UCSD-AML1 (cell line): ENCODE measurements around the gene TMIE.
"Not testable (repeated sequence)": the region's sequence is repeated elsewhere in the genome, so short reads cannot be mapped to it uniquely, and the experiment has no call there.

Experiments used
- DNase-seq: peaks from one replicate; lab custom pipeline; 2025; ENCODE audit not compliant: unreplicated experiment; lab: John Stamatoyannopoulos, UW

TMIE gene

DNA sequence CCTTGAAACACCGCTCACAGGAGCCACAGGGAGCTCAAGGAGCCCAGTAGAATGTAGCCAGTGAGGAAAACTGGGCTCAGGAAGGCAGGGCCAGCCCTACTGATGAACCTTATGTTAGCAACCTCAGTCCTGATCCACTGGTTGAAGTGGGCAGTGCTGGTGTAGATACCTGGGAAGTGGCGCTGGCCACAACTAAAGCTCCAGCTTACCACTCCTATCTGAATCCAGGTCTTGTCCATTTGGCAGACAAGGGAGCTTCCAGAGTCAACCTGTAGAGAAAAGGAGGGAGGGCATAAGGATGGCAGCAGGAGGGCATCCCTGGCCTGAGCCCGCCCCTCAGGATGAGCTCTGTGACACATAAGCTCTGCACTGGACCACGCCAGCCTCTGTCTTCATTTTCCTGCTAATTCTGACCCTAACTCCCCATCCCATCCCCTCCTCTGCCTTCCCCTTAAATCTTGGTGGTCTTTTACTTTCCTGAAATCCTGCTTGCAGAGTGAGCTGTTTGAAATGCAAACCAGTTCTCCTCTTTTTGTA is 18.6 kb downstream of the TMIE start:
- no peak for DNase-seq

DNA sequence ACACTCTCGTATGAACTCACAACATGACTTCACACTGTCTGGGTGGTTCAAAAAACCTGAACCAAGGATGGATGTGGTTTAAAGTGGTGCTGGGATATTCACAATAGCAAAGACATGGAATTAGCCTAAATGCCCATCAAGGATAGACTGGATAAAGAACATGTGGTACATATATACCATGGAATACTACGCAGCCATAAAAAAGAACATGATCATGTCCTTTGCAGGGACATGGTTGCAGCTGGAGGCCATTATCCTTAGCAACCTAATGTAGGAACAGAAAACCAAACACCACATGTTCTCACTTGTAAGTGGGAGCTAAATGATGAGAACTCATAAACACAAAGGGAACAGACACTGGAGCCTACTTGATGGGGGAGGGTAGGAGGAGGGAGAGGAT is 19.8 kb downstream of the TMIE start:
- DNase-seq = no peak

DNA sequence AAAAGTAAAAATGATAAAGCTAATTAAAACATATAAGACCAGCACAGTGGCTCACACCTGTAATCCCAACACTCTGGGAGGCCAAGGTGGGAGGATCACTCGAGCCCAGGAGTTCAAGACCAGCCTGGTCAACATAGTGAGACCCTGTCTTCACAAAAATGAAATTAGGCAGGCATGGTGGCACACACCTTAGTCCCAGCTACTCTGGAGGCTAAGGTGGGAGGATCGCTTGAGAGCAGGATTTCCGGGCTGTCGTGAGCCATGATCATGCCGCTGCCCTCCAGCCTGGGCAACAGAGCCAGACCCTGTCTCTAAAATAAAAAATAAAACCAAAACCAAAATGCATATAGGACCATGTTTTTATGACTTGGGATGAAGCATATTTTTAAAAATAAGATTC is 21.3 kb downstream of the TMIE start:
- DNase-seq = no peak

DNA sequence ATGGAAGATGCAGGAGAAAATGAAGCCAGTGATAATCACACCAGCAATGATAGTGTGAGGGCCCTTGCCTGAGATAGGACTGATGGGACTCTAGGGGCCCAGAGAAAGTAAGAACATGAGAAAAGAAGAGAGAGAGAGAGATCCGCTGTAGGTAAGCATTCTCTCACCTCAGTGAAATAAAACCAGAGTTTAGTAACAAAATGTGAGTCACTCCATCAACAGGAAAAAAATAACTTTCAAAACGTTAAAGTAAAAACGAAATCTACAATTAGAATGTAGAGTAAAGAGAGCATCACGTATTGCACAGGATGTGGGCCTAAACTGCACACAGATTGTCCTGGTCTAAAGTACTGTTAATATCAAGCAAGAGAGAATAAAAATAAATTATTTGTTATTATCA is 23.2 kb downstream of the TMIE start:
- no peak for DNase-seq

DNA sequence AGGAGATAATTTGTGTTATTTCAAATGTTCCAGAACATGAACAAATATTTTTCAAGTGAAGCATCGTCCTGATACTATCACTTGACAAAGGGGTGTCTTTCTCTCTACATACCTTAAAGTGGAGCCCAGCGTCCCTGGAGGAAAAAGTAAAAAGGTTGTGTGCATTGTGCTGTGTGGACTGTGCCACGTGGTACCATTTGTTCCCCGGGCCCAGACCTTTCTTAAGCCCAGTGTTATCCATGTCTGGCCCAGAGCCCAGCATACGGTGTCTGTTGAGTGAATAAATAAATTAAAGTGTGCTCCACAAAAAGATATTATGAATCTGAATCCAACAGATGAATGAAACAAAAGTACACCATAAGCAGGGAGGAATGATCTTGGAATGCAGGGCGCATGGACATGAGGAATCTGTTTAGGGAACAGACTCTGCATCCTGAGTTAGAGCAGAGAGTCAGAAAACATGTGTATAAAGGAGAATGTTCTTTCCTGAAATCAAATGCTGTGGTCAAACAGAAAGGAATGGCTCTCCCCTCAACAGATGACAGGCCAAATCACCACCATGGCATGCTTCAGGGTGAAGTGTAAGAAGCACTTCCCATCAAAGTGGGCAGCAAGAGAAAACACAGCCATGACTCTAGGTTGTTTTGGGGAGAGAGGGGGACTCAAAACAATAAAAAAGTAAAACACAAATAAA is 24.6 kb downstream of the TMIE start:
- no peak for DNase-seq

DNA sequence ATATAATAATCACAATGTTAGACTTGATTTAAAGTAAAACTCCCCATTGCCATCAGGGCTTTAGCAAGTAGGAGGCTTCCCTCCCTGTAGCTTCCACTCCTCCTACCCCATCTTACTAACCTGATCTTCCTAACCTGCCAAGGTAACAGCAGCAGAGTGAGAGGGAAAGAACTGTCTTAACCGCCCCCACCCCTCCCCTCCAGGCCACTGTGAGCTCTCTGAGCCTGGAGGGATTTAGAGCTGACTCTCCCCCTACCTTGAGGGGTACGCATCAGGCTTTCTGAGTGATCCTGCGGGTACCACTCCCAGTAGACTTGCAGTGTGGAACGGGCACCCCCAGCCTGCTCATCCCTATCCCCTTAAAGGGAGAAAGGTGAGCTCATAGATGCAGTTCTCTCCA is 27.8 kb downstream of the TMIE start:
- DNase-seq = no peak

DNA sequence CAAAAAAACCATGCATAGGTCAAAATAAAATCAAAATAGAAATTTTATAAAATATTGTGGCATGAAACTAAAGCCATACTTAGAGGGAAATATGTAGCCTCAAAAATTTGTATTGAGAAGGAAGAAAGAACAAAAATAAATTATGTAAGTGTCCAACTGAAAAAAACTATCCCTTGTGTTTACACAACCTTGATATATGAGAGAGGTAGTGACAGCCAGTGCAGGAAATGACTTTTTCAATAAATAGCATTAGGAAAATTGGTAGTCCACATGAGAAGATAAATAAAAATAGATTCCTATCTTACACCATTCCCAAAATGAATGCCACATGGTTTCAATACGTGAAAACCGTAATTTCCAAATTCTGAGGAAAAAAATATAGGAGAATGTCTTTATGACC is 29.6 kb downstream of the TMIE start:
- no peak for DNase-seq

DNA sequence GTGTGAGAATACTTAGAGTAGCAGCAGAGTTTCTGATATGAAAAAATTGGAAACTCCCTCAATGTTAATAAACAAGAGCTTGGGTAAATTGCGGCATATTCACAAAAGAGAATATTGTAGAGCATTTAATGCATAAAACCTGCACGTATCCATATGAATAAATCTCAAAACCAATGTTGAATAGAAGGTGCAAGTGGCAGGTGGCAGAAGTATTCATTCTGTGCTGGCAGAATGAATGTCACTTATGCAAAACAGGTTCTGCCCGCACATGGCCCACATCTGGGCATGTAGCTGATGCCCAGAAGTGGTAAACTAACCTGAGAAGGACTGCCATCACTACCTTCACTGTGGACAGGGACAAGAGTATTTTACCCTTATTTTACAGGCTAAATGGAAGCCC is 30.6 kb downstream of the TMIE start:
- no peak for DNase-seq

DNA sequence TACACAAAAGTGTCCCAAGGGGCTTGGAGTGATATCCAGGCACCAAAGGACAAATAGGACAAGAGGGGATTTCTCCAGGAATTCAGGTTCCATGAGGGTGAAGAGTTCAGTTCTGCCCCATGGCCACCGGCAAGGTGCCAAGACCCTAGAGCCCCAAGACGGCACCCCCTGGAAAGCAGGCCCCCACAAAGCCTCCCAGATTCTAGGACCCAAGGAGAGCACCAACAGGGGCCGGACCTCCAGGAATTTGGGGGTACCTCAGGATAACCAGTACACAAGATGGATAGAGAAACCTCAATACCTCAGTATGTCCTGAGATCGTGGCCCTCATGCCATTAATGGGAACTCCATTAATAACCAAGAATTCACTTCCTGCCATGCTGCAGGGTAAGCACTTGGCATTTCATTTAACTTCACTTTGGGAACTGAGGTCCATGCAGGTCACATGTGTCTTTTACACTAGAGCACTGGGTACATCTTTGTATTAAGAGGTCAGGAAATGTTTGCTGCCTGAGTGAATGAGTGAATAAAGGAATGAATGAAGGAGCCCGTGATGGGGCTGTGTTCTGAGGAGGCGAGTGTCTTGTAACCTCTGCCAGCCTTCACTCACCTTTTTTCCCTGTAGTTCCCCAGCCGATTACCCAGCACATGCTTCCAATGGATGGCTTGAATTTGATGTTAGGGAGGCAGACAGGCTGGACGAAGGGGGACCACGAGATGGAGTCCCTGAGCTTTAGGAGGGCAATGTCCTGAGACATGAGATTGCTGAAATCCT is 32.0 kb downstream of the TMIE start:
- DNase-seq = no peak

DNA sequence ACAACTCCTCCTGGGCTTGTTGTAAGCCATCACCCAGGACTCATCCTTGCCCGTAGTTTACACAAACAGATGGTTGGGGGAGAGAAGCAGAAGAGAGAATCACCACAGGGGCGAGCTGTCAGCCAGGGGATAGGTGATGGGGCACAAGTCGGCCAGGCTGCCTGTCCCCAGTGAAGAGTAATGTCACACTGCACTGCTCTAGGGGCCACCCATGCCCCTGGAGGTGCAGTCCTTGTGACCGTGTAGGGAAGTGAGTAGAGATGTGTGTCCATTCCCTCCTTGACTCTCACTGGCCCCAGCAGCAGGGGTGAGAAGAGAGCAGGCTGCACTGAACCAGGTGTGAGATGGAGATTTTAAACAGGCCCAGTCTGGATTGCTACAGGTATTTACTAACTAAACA is 33.6 kb downstream of the TMIE start:
- no peak for DNase-seq

DNA sequence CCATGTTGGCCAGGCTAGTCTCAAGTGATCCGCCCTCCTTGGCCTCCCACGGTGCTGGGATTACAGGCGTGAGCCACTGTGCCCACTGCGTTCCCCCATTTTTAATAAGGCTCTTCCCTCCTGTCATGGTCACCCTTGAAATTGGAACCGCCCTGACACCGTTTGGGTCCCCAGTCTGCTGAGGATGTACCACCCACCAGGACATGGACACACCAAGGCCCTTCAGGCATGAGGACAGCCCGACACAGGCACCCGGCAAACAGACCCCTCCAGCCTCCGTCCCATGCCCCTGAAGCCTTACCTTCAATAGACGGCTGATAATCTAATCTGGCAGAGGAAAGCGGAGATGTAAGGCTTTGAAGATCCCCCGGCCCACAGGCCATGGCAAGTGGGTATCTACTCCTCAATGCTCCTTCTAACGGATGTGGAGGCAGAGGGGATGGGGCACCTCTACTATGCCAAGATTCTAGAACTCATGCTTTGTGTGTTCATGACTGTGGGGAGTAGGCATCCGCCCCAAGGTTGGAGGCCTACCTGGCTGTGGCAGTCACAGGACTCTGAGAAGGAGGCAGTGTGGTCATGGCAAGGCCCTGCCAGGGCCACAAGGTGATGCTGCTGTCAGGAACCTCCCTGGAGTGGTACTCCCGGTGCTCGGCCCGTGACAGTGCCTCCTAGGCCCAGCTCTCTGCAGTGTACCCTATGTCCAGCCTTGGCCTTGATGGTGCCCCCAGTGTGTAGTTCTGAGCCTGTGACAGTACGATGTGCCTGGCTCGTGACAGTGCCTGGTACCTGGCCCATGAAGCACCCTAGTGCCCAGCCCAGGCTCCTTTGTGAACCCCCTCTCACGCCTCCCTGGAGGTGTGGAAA is 35.0 kb downstream of the TMIE start:
- no peak for DNase-seq

DNA sequence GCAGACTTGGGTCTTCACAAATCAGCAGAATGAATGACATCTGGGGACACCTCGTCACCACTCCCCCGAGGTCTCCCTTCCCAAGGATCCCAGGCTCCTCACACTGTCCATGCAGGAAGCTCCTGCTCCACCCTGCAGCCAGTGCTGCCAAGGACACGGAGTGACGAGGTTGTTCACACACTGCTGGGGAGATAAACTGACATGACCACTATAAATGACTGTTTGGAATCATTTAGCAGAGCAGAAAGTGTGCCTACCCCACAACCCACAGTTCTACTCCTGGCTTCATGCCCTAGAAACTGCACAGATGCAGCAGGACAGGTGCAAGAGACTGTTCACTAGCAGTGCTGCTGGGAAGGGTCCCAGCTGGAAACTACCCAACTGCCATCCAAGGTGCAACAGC is 36.1 kb downstream of the TMIE start:
- no peak for DNase-seq

DNA sequence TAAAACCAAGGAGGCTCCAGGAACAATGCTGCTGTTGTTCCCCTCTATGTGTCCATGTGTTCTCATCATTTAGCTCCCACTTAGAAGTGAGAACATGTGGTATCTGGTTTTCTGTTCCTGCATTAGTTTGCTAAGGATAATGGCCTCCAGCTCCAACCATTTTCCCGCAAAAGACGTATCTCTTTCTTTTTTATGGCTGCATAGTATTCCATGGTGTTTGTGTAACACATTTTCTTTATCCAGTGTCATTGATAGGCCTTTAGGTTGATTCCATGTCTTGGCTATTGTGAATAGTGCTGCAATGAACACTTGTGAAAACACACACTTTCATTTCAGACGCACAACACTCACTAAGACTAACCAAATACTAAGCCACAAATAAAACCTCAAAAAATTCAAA is 38.4 kb downstream of the TMIE start:
- DNase-seq = not testable (repeated sequence)

DNA sequence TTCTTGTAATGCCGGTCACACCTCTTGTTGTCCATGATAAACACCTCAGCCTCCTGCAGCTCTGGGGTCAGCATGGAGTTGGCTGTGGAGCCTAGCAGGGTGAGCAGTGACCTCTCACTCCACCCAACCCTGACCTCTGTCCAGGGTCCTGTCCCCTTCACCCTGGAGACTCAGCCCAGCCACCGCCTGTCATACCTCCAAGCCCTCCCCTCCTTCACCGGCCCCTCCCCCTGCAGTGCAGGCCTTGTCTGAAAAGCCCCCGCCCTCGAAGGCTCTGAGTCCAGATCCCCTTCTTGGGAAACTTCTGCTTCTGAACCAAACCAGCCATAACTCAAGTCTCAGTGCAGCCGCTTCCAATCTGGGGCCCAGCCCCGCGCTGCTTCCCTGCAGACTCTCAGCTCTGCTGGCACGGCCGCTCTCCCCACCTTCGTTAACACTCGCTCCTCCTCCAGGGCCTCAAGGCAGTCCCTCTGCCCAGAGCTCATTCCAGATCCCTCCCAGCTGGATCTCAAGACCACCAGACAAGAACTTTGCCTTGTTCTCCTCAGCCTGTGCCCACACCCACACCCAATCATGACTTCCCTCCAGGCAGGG is 41.9 kb downstream of the TMIE start:
- DNase-seq = no peak

DNA sequence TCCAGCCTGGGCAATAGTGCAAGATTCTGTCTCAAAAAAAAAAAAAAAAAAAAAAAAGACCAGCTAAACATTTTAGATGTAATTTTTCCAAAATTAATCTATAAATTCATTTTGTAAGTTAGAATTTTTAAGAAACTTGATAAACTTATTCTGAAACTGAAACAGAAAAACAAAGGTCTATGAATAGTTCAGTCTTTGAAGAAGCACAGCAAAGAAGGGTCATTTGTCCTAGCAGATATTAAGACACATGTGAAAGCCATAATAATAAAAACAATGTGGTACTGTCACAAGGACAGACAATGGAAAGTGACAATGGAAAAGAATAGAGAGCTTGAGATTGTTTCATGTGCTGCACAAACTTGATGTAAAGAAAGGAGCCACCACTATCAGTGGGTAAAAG is 45.5 kb downstream of the TMIE start:
- no peak for DNase-seq

DNA sequence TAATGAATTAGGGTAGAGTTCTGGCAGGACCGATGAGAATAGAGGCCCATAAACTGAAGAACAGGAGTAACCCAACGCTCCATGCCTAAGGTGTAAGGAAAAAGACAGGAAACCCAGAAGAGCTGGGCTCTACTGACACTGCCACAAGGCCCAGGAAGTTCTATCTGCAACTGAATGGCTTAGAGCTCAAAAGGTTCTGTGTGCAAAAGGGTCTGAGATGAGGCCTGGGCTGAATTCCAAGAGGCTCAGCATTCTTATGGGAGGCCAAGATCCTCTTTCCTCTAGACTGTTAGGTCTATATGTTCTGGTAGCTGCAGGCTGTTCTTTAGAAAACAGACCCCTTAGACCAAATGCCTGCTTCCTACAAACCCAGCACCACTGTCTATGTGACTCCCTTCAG is 47.0 kb downstream of the TMIE start:
- DNase-seq = no peak

DNA sequence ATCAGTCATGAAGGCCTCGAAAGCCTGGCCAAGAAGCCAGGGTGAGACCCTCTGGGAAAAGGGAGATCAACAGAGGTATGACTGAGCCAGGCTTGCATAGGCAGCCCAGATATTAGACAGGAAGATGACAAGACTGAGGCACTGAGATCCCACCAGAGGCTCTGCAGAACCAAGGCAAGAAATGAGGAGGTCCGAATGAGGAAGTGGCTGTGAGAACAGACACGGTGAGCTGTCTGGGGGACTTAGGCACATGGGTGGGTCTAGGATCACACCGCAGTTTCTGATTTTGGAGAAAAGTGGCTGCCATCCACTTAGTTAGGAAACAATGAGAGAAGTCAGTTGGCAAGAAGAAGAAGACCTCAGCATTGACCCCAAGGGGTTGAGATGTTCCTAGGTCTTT is 47.9 kb downstream of the TMIE start:
- DNase-seq = no peak

DNA sequence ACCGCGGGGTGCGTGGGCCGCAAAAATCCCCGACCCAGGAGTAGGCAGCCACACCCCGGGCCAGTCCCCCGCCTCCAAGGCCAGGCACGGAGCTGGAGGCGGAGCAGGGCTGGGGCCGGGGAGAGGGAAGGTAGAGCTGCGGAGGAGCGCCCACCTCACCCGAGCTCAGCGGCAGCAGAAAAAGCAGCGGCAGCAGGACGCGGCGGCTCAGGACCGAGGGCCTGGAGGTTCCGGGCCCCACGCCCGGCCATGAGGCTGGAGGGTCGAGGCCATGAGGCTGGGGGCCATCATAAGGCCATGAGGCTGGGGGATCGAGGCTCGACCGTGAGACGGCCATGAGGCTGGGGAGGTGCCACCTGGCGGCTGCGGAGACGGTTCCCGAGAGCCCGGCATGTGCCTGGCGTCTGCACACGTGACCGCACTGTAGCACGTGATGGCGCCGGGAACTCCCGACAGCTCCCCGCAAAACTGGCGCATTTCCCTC is 49.4 kb downstream of the TMIE start:
- DNase-seq = no peak

DNA sequence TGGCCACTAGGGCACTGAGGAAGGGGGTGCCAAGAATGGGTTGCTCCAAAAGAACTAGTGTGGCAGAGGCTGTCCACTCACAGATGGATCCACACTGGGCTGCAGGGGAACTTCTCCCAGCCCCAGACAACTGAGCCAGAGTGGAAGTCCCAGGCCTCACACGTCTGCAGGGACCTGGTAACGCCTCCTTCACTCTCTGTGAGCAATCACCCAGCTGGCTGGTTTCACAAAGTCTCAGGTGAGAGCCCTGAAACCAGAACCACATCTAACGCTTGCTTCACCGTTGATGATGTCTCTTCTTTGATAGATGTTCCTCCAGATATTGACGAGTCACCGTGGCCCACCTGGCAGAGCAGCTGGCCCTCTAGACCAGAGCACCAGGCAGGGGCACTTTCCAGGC is 51.9 kb downstream of the TMIE start:
- DNase-seq = not testable (repeated sequence)

DNA sequence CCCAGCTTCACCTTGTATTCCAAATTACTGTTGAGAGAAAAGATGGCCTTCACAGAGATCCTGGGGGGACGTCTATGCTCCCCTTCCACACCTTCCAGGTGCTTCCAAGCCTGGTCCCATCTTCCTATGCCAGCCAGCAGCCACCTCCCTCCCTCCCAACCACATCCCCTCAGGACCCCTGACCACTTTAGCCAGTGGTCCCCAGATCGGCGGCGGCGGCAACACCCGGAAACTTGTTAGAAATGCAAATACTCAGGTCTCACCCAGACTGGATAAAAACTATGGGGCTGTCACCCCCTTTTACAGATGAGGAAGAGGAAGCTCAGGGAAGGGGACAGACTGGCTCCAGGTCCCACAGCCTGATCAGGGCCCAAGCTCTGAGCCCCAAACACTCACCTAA is 54.5 kb downstream of the TMIE start:
- DNase-seq = no peak

DNA sequence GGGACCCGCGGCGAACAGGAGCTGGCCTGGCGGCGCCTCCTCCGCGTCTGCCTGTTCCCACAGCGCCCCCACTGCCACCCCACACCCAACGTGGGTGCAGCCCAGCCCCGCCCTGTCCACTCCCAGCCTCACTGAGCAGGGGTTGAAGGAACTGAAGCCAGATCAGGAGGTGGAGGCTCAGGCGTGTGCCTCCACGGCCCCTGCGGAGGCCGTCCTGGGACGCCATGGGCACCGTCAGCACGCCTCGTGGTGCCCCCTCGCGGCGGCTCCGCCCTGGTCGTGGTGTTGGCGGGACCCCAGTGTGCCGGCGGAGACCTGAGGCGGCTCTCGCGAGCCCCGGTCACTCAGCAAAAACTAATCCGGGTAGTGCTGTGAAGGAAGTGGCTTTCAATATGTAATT is 55.5 kb downstream of the TMIE start:
- DNase-seq = no peak
